K562 (cell line): ENCODE measurements around the gene ARIH1. TPM values are rescaled to one million over a fixed set of nuclear protein-coding genes. Genes with fewer than 3 reads are reported as not detected.

Experiments
- ATAC-seq: fragments of 200-7000 bp; cut with Tn5 transposase; 3 replicates; pipeline ENCODE4 v1.9.1; 2020; ENCODE audit warnings: moderate library complexity
- BruUV-seq: library from RNA; stranded (reverse); fragments of 400-500 nt; replicated peaks from 2 replicates; lab custom pipeline; 2021; lab: Mats Ljungman, UMichigan
- CTCF ChIA-PET: fragments of 300-600 bp; formaldehyde crosslinking; extraction: SDS; loops from one replicate; lab custom pipeline; 2021; ENCODE audit warnings: low intra/inter-chr PET ratio; lab: Yijun Ruan, JAX
- POLR2A ChIA-PET: fragments of 300-600, 350-650 bp; sonication (Branson Sonifier 250); formaldehyde crosslinking; extraction: SDS; loops from one replicate; lab custom pipeline; 2021; ENCODE audit warnings: antibody characterized with exemption, inconsistent platforms; lab: Yijun Ruan, JAX
- DNase-seq, 4 experiments: peaks; one replicate each; pipeline versions ENCODE4 v3.0.0 to v3.0.0-alpha.2; 2011 to 2018; ENCODE audit warnings: low spot score in 3 of 4, mixed read lengths in 3 of 4; ENCODE audit errors: extremely low read depth in 1 of 4
- FAIRE-seq: peaks from 2 replicates; lab custom pipeline; 2011; peaks lifted over from hg19 to GRCh38; lab: Jason Lieb, UNC
- H2AFZ ChIP-seq: 2 replicates; pipeline ENCODE4 v1.6.0; 2011; ENCODE audit warnings: low read depth, low read length, control low read depth, inconsistent platforms
- H3K27ac ChIP-seq: fragments of 200-600 bp; 3 replicates; pipeline ENCODE4 v1.8.0; 2011; ENCODE audit warnings: low read depth, mild to moderate bottlenecking, control low read depth, inconsistent platforms, low read length, moderate library complexity, mixed read lengths; ENCODE audit errors: extremely low read depth
- H3K27me3 ChIP-seq, 2 experiments: fragments of 300-600 bp in 1 of 2; 2 replicates in 1 of 2; 3 replicates in 1 of 2; pipeline versions ENCODE4 v1.6.0 to v1.8.0; 2011; ENCODE audit warnings: inconsistent platforms in 2 of 2, low read length in 2 of 2, mild to moderate bottlenecking in 1 of 2, mixed read lengths in 1 of 2, moderate library complexity in 1 of 2; ENCODE audit not compliant: control insufficient read depth in 2 of 2, insufficient read depth in 2 of 2
- H3K36me3 ChIP-seq: fragments of 300-600 bp; 3 replicates; pipeline ENCODE4 v1.8.0; 2011; ENCODE audit warnings: mild to moderate bottlenecking, low read length, inconsistent platforms; ENCODE audit not compliant: control insufficient read depth, insufficient read depth
- H3K4me1 ChIP-seq, 2 experiments: fragments of 200-600 bp in 1 of 2; replicated peaks in 1 of 2; 2 replicates in 1 of 2; 3 replicates in 1 of 2; pipeline versions ENCODE4 v1.5.1 to v1.8.0; 2011; ENCODE audit warnings: inconsistent platforms in 2 of 2, low read length in 2 of 2, mild to moderate bottlenecking in 1 of 2, mixed read lengths in 1 of 2, moderate library complexity in 1 of 2; ENCODE audit not compliant: control insufficient read depth in 2 of 2, insufficient read depth in 2 of 2
- H3K4me2 ChIP-seq: 2 replicates; pipeline ENCODE4 v1.6.1; 2011; ENCODE audit warnings: low read length, control low read depth, inconsistent platforms, mixed read lengths; ENCODE audit not compliant: insufficient read depth
- H3K4me3 ChIP-seq: fragments of 200-600 bp; sonication (generic), shearing (Covaris generic); 2 replicates; pipeline ENCODE4 v1.5.1; 2016; ENCODE audit warnings: control low read depth, inconsistent platforms
- H3K79me2 ChIP-seq: fragments of 200-600 bp; 3 replicates; pipeline ENCODE4 v1.8.0; 2011; ENCODE audit warnings: low read length, inconsistent platforms; ENCODE audit not compliant: control insufficient read depth, insufficient read depth
- H3K9ac ChIP-seq, 2 experiments: 2 replicates each; pipeline versions ENCODE4 v1.6.0 to v1.6.1; 2011; ENCODE audit warnings: low read depth in 2 of 2, low read length in 2 of 2, control low read depth in 1 of 2, inconsistent platforms in 1 of 2, mild to moderate bottlenecking in 1 of 2, mixed read lengths in 1 of 2; ENCODE audit not compliant: insufficient read depth in 1 of 2
- H3K9me1 ChIP-seq: one replicate; pipeline ENCODE4 v1.6.0; 2011; ENCODE audit warnings: inconsistent platforms, mild to moderate bottlenecking, low read length, moderate library complexity; ENCODE audit not compliant: control insufficient read depth, insufficient read depth
- H3K9me3 ChIP-seq: replicated peaks from 2 replicates; pipeline ENCODE4 v1.5.1; 2011; ENCODE audit warnings: low read depth, low read length, inconsistent platforms; ENCODE audit not compliant: control insufficient read depth, insufficient read depth
- H4K20me1 ChIP-seq: replicated peaks from 2 replicates; pipeline ENCODE4 v1.6.1; 2011; ENCODE audit warnings: low read length, inconsistent platforms, mixed read lengths; ENCODE audit not compliant: control insufficient read depth, insufficient read depth
- BMI1 ChIP-seq: fragments of 150-350 bp; IDR thresholded peaks from 2 replicates; pipeline ENCODE4 v1.6.1; 2014; ENCODE audit warnings: low read length
- CBFA2T2 ChIP-seq: fragments of 450-650 bp; conservative IDR thresholded peaks from 2 replicates; pipeline ENCODE4 v1.6.1; 2017; ENCODE audit warnings: mild to moderate bottlenecking
- DEAF1 ChIP-seq: fragments of 450-650 bp; formaldehyde crosslinking; IDR thresholded peaks from 2 replicates; pipeline ENCODE4 v1.4.0; 2020; ENCODE audit warnings: mild to moderate bottlenecking, moderate library complexity
- JUN ChIP-seq, 2 experiments: sonication (generic) in 1 of 2; formaldehyde crosslinking in 1 of 2; IDR thresholded peaks; 2 replicates each; pipeline versions ENCODE4 v1.6.1 to v1.8.0; 2012 to 2022; ENCODE audit warnings: borderline replicate concordance in 2 of 2, mild to moderate bottlenecking in 2 of 2, improper control_type of control experiment in 1 of 2, low read depth in 1 of 2, low read length in 1 of 2, missing genetic modification reagents in 1 of 2
- POLR3G ChIP-seq: IDR thresholded peaks from 2 replicates; pipeline ENCODE4 v1.6.1; 2011; ENCODE audit not compliant: insufficient read length, insufficient replicate concordance; ENCODE audit errors: extremely low read depth
- WGBS: fragments of 100-300 bp; shearing (Covaris generic); methylation state at CpG from one replicate; pipeline ENCODE4 v1.1.6; 2016; ENCODE audit warnings: low coverage, mixed read lengths; ENCODE audit not compliant: insufficient coverage; ENCODE audit errors: missing lambda C conversion rate; 5-methylcytosine and 5-hydroxymethylcytosine counted together
- in situ Hi-C: fragments of 300-500 bp; cut with MboI; formaldehyde crosslinking; loops from 4 replicates; pipeline ENCODE4 v1.15.0; 2018; ENCODE audit warnings: inconsistent platforms, mixed read lengths
- intact Hi-C: fragments of 100-400 bp; cut with micrococcal nuclease; formaldehyde crosslinking; loops from 2 replicates; pipeline ENCODE4 v1.14.2; 2022
- polyA plus RNA-seq, 8 experiments: library from polyadenylated mRNA; depleted of rRNA in 4 of 8; stranded (reverse) in 5 of 8; unstranded in 3 of 8; fragments of >200 nt; fragmentation: Nextera tagmentation in 2 of 8; fragmentation: Illumina TruSeq in 1 of 8; extraction: Ambion mirVana in 2 of 8; extraction: Trizol in 1 of 8; gene quantifications; 2 replicates each; pipeline versions ENCODE4 v1.2.1 to v1.2.3, GENCODE V29; 2011 to 2014; ENCODE audit warnings: inconsistent platforms in 1 of 8, missing spikeins in 1 of 8
- total RNA-seq, 7 experiments: library from RNA; depleted of rRNA in 6 of 7; stranded (reverse); fragments of >200 nt in 6 of 7; fragmentation: Illumina TruSeq in 2 of 7; extraction: Trizol in 2 of 7; gene quantifications; 2 replicates each; pipeline versions ENCODE4 v1.2.1 to v1.2.3, GENCODE V29; 2011 to 2021; ENCODE audit warnings: low replicate concordance in 1 of 7

The ARIH1 gene
- total and polyA plus RNA-seq, 9 of the 15 experiments (the other 6 are each of a cell fraction or from before 2014, with no cell fraction given): 17.7 to 125 (median 31.4) TPM

DNA sequence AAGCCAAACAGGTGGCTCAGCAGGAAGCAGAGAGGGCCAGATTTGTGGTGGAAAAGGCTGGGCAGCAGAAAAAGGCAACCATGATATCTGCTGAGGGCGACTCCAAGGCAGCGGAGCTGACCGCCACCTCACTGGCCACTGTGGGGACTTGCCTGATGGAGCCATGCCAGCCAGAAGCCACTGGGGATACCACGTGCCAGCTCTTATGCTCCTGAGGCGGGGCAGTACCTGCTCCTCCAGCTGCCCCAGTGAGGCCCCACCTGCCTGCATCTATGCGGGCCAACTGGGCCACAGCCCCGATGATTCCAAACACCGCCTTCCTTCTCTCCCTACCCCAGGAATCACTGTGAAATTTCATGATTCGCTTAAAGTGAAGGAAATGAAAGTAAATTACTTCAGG, 22.9 kb upstream of the ARIH1 start:
- Histone ChIP-seq H3K4me3 (no peak overlapping the region), H3K9me1 (no peaks in the 10 kb centered on the region), H3K4me1 (no peaks in the 10 kb centered on the region; a peak in 1 of 5 replicates), H3K4me2 (no peak overlapping the region), H3K27me3 (peaks cover 4 to 13% of the 10 kb centered on the region in 2 experiments; a peak in 4 of 5 replicates), H3K27ac (no peak overlapping the region), H4K20me1 (no peaks in the 10 kb centered on the region), H3K9me3 (no peaks in the 10 kb centered on the region), H3K9ac (no peak overlapping the region; a peak in 1 of 4 replicates), H3K79me2 (no peaks in the 10 kb centered on the region), H3K36me3 (no peaks in the 10 kb centered on the region), H2AFZ (no peak overlapping the region)
- ChIA-PET CTCF (no interaction called here), POLR2A (interaction anchor here (1.0 kb wide), 1 partner anchor 10 kb away, joined by 3 read pairs; no protein-coding TSS in a partner anchor)
- BruUV-seq: no TSS peak
- no peak for FAIRE-seq
- ATAC-seq: no peak; the same call in 2 of the 3 replicates
- intact Hi-C loops: no loop called here
- in situ Hi-C loops: no loop called here
- TF ChIP-seq DEAF1 (CRISPR knock-in tag) (no peak), CBFA2T2 (no peak), POLR3G (no peak), JUN (IDR thresholded peaks at IDR 0.05; ENCODE audit: borderline replicate concordance, low read depth, low read length) (no peak), JUN (CRISPR knock-in tag; IDR thresholded peaks at IDR 0.05; ENCODE audit: borderline replicate concordance) (no peak), BMI1 (no peak)
- 5% methylated on average over 9 of the region's 9 CpGs for WGBS
- no peak for DNase-seq
